Activated CD4-positive, alpha-beta T cell treated with anti-CD3 and anti-CD28 coated beads, Interleukin-2, amount 10 ng/mL, durations not matched to agents 7 days and 5 days (primary cell): ENCODE results near the gene GPR78. TPM values are rescaled to one million over a fixed set of nuclear protein-coding genes. Genes with fewer than 3 reads are reported as not detected.

Experiments
- CTCF ChIA-PET: fragments of 350-600 bp; sonication (Branson Sonifier 250); formaldehyde crosslinking; loops from one replicate; lab custom pipeline; 2021; ENCODE audit warnings: antibody characterized with exemption; lab: Charles Lee
- POLR2A ChIA-PET: fragments of 350-600 bp; sonication (Branson Sonifier 250); formaldehyde crosslinking; loops from one replicate; lab custom pipeline; 2021; ENCODE audit warnings: antibody characterized with exemption; lab: Charles Lee
- DNase-seq: peaks from one replicate; pipeline ENCODE4 v3.0.0-alpha.2; 2020
- H3K27ac Mint-ChIP-seq: one replicate; pipeline ENCODE4 v1.8.0; 2021; ENCODE audit warnings: mild to moderate bottlenecking, moderate library complexity, mixed read lengths
- H3K27me3 Mint-ChIP-seq: one replicate; pipeline ENCODE4 v1.8.0; 2021; ENCODE audit warnings: mixed read lengths
- H3K36me3 Mint-ChIP-seq: one replicate; pipeline ENCODE4 v1.8.0; 2021; ENCODE audit warnings: low read depth, mixed read lengths
- H3K4me1 Mint-ChIP-seq: one replicate; pipeline ENCODE4 v1.8.0; 2021; ENCODE audit warnings: mixed read lengths
- H3K4me3 Mint-ChIP-seq: one replicate; pipeline ENCODE4 v1.8.0; 2021; ENCODE audit warnings: mild to moderate bottlenecking, moderate library complexity, mixed read lengths
- H3K9me3 Mint-ChIP-seq: one replicate; pipeline ENCODE4 v1.8.0; 2021; ENCODE audit warnings: mixed read lengths
- total RNA-seq, 2 experiments: library from RNA; stranded (reverse); gene quantifications; one replicate each; pipeline ENCODE4 v1.2.3, GENCODE V29; 2021

Gene GPR78
- total RNA-seq, 2 experiments from 2014 or later, result not detected

DNA sequence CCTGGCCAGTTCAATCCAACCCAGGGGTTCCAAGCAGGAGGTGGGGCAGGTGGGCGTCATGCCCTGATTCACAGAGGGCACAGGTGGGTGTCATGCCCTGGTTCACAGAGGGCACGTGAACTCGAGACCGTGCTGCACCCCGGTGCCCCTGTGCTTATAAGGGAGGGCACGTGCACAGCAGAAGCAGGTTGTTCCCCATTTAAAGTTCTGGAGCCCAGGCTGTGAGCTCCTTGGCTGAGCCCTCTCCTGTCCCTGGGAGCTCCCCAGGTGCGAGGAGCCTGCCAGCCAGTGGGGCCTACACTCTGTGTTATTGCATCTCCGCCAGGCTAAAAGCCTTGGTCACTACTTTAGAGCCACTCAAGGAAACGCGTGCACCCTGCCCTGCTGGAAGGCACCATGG is 9.1 kb downstream of the GPR78 start:
- ChIA-PET POLR2A (no interaction called here), CTCF (interaction anchor here (0.6 kb wide), 2 partner anchors 15 to 18 kb away, joined by 4 to 5 read pairs; no protein-coding TSS in a partner anchor)
- H3K27me3 Mint-ChIP-seq, result peaks cover 20% of the 10 kb centered on the region
- no peaks in the 10 kb centered on the region for H3K9me3 Mint-ChIP-seq
- no peak overlapping the region for H3K4me3 Mint-ChIP-seq
- H3K27ac Mint-ChIP-seq, result no peak overlapping the region
- no peaks in the 10 kb centered on the region for H3K36me3 Mint-ChIP-seq
- DNase-seq, result no peak
- no peaks in the 10 kb centered on the region for H3K4me1 Mint-ChIP-seq

DNA sequence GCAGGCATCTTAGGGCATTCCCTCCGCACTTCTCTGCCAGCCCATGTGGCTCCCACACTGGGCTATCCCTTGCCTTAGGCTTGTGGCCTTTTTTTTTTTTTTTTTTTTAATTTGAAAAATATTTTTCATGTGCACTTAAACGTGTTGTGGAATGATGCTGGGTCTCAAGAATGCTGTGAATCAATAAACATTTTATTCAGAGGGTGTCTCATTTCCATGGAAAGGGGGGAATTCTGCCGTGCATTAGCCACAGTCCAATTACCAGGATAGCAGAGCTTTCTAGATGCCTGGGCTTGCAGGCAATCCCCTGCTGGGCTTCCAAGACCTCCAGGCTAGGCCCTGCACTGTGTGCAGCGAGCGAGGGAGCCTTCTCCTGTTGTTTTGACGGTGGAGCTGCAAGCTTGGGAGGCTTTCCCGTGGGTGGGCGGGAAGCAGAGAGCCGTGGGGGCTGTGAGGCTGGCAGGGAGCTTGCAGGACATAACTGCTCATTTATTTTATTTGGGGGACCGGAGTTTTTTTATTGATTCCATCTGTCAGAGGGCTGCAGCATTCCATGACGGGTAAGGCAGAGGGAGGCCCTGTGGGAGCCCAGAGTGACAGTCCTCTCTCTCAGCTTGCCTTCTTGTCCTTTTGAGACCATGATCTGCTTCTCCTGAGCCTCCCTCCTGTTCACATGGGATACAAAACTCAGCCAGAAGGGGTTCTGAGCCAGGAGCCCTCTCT is 9.8 kb downstream of the GPR78 start:
- DNase-seq, result no peak
- H3K9me3 Mint-ChIP-seq, result no peaks in the 10 kb centered on the region
- peaks cover 22% of the 10 kb centered on the region for H3K27me3 Mint-ChIP-seq
- POLR2A ChIA-PET, result no interaction called here
- CTCF ChIA-PET, result interaction anchor here (0.6 kb wide), 2 partner anchors 15 to 19 kb away, joined by 4 to 5 read pairs; no protein-coding TSS in a partner anchor
- H3K4me1 Mint-ChIP-seq, result no peaks in the 10 kb centered on the region
- no peaks in the 10 kb centered on the region for H3K36me3 Mint-ChIP-seq
- no peak overlapping the region for H3K27ac Mint-ChIP-seq
- no peak overlapping the region for H3K4me3 Mint-ChIP-seq

DNA sequence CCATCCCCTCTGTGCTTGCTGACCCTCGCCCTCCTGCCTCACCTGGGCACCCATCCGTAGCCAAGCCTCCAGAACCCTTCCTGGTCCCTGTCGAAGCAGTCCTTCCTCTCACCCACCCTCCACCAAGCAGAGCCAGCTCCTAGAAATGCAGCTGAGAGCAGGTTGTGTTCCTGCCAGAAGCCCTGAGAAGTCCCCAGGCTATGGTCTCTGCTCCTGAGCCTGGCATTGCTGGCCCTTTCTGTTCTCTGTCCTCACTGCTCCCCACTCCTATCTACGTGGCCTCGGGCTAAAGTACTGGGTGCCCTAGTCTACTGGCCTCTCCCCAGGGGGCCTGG is 10.3 kb downstream of the GPR78 start:
- no peak for DNase-seq
- ChIA-PET CTCF (no interaction called here), POLR2A (no interaction called here)
- Mint-ChIP-seq H3K27ac (no peak overlapping the region), H3K4me3 (no peak overlapping the region), H3K9me3 (no peaks in the 10 kb centered on the region), H3K36me3 (no peaks in the 10 kb centered on the region), H3K27me3 (peaks cover 22% of the 10 kb centered on the region), H3K4me1 (no peaks in the 10 kb centered on the region)

DNA sequence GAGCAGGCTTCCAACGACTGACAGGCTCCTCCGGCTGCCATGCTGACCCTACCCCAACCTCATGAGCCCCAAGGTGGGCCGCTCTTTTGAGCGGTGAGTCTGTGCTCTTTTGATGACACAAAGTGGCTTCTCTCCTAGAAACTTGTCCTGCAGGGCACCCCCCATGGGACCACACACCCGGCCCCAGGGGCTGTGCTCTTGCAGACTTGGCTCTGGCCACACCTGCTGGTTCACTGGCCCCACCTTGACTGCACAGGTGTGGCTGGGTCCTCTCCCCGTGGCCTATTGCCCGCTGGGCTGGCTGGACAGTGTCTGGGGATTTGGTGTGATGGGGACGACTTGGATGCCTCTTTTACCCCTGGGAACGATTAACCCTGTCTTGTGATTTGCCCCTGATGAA is 10.9 kb downstream of the GPR78 start:
- H3K4me1 Mint-ChIP-seq, result no peaks in the 10 kb centered on the region
- H3K36me3 Mint-ChIP-seq, result no peaks in the 10 kb centered on the region
- ChIA-PET CTCF (no interaction called here), POLR2A (no interaction called here)
- H3K9me3 Mint-ChIP-seq, result no peaks in the 10 kb centered on the region
- no peak overlapping the region for H3K27ac Mint-ChIP-seq
- peaks cover 22% of the 10 kb centered on the region for H3K27me3 Mint-ChIP-seq
- DNase-seq, result no peak
- no peak overlapping the region for H3K4me3 Mint-ChIP-seq

DNA sequence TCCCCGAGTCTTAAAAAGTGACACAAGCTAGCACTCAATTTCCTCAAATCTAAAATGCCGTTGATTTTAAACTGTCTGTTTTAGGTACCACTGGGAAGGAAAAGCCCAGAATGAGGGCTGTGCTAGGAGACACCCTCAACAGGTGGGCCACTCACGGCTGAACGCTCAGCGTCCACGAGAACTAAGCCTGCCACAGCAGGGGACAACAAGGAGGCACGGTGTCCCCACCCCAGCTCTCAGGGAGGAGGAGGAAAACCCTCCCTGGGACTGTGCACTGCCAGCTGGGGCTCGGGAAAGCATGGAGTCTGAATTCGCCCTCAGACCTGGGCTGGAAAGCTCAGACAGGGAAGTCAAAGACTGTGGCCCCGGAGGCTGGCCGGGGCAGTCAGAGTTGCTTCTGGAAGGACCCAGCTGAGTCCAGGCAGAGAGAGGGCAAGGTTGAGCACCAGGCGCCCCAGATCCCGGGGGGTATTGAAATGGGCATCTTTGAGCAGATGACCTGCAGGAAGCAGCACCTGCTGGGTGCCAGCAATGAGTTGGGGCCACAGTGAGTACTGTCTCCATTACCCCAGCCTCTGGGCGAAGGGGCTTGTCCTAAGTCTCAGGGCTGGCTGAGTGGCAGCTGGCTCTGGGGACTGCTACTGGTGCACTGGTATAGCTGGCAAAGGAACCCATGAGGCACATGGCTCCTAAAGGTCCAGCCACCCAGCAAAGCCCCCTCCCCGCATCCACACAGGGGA is 11.6 kb downstream of the GPR78 start:
- Mint-ChIP-seq H3K4me1 (no peaks in the 10 kb centered on the region), H3K4me3 (no peak overlapping the region), H3K27ac (no peak overlapping the region), H3K27me3 (peaks cover 22% of the 10 kb centered on the region), H3K36me3 (no peaks in the 10 kb centered on the region), H3K9me3 (no peaks in the 10 kb centered on the region)
- DNase-seq, result no peak
- ChIA-PET POLR2A (no interaction called here), CTCF (no interaction called here)

DNA sequence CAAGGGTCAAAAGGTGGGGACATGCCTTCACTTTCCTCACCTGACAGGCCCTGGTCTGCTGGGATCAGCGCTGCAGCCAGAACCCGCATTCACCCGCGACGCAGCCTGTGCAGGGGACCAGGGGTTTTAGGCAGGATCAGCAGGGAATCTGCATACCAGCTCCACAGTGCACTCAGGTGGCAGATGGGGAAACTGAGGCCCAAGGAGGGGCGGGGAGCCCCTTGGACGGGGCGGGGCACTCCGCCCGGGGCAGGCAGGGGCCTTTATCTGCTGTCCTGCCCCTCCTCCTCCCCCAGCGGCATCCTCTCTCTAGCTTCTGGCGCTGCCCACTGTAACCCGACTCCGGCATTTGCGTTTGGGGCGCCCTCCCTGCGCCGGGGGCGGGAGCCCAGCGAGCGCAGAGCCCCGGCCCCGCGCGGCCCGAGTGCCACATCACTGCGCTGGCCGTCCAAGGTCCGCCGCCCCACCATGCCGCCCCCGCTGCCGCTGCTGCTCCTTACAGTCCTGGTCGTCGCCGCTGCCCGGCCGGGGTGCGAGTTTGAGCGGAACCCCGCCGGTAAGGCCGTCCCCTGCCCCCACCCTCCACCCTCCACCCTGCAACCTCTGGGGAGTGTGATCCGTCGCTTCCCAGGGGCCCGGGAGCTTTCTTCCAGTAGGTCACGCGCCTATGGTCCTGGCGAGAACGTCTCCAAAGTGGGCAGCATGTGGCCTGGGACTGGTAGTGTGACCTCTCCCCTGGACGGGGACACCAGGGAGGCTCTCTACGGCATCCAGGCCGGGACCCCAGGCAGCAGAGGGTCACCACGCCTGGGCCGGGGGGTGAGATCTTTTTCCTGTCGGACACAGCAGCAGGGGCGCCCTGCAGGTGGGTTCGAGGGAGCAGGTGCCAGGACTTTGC is 12.4 kb downstream of the GPR78 start, which contains the start of gene CPZ:
CPZ (plus strand) TSS at position 400 of the 898 bp plus-strand sequence; CDS start at position 469, 69 bp downstream.
- Mint-ChIP-seq H3K4me3 (no peak within 1 kb of the TSS), H3K36me3 (no peaks in the 10 kb centered on the region), H3K27ac (no peak within 1 kb of the TSS), H3K9me3 (no peaks in the 10 kb centered on the region), H3K27me3 (peaks cover 22% of the 10 kb centered on the region), H3K4me1 (no peaks in the 10 kb centered on the region)
- CTCF ChIA-PET, result no interaction called here
- POLR2A ChIA-PET, result no interaction called here
- no peak for DNase-seq

DNA sequence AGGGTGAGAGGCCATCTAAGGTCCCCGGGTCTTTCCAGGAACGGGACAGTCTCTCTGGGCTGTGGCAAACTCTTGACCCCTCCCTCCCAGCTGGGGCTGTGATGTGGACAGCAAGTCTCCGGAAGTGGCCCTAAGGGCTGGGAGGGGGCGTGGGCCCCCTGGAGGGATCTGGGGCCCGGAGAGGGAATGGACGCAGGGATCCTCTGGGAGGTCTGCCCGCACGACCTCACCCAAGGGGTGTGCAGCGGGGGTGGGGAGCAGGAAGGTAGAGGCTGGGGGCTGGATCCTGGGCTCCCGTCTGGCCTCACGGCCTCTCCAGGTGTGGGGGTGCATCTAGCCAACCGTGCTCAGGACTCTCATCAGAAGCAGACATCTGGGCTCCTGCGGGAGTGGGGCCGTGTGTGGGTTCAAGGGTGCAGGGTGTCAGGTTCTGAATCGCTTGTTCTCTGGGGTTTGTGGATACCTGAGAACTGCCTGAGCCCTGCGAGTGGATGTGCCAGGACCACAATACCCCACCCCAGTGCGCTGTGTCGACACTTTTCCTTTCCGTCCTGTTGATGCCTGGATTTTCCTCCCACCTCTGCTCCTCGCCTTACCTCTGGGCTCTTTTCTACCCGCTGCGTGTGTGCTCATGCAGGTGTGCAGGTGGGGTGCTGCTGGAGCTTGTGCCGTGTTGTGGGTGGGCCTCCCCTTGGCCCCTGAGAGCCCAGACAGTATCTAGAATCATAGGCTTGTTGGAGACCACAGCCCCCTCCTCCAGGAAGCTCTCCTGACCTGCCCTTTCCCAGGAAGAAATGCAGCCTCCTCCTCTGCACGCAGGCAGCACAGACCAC is 13.3 kb downstream of the GPR78 start:
- POLR2A ChIA-PET, result no interaction called here
- no peaks in the 10 kb centered on the region for H3K4me1 Mint-ChIP-seq

DNA sequence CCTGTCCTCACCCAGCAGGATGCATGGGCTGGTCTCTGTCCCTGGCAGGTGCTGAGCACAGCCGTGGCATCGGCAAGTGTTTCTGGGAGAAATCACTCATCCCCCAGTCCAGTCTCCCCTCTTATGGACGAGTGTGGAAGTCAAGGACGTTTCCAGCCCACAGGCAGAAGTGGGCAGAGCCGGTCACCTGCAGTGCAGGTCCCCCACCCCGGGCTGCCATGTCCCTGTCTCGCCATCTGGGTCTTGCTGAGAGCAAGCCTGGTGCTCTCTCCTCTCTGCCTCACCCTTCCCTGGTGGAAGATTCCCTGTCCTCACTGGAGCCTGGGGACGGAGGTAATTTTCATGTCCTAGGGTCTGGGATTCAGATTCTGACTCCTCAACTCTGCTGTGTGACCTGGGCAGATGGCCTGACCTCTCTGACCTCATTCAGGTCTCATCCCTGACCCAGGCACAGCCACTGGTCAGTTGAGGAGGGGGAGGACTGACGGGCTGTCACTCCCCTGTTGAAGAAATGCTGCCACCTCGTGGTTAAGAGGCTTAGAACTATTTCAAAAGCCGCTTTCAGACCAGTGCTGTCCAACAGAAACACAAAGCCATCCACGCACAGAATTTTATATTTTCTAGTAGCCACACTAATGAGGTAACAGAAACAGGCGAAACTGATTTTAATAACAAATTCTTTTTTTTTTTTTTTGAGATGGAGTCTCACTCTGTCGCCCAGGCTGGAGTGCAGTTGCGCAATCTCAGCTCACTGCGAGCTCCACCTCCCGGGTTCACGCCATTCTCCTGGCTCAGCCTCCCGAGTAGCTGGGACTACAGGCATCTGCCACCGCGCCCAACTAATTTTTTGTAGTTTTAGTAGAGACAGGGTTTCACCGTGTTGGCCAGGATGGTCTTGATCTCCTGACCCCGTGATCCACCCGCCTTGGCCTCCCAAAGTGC is 14.2 kb downstream of the GPR78 start:
- DNase-seq, result peak; percentile 44
- CTCF ChIA-PET, result no interaction called here
- Mint-ChIP-seq H3K4me1 (peaks cover 4% of the 10 kb centered on the region), H3K4me3 (no peak overlapping the region), H3K36me3 (no peaks in the 10 kb centered on the region), H3K27ac (no peak overlapping the region), H3K27me3 (peaks cover 22% of the 10 kb centered on the region), H3K9me3 (no peaks in the 10 kb centered on the region)
- POLR2A ChIA-PET, result no interaction called here

More for the DNA sequence above, 13.3 kb downstream of the GPR78 start:
- Mint-ChIP-seq H3K9me3 (no peaks in the 10 kb centered on the region), H3K4me3 (no peak overlapping the region), H3K36me3 (no peaks in the 10 kb centered on the region), H3K27ac (no peak overlapping the region), H3K27me3 (peaks cover 22% of the 10 kb centered on the region)
- CTCF ChIA-PET, result no interaction called here
- no peak for DNase-seq

DNA sequence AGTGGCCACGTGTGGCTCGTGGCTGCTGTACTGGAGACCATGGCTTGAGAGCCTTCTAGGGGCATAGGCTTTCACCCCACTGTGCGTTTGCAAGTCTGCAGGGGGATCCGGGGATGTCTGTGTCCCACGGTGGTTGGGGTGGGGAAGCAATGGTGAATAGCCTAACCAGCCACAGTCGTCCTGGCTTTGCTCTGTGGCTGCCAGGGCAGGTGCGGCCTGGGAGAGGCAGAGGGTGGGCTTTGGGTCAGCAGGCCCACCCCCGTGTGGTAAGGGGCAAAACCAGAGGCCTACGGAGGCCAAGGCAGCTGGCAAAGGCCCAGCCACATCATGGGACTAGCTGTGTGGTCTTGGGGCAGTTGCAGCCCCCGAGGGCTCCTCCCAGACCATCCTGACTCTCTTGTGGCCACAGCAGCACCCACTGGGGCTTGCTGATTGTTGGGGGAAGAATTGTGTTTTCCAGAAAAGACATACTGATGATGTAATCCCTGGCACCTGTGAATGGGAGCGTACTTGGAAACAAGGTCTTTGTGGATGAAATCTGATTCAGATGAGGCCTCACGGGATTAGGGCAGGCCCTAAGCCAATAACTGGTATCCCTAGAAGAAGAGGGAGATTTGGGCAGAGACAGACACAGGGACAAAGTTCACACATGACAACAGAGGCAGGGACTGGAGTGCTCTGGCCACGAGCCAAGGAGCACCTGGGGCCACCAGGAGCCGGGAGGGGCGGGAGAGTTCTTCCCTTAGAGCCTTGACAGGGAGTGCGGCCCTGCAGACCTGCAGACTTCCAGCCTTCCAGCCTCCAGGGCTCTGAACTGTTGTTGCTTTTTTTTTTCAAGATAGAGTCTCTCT is 15.3 kb downstream of the GPR78 start:
- peaks cover 22% of the 10 kb centered on the region for H3K27me3 Mint-ChIP-seq
- CTCF ChIA-PET, result no interaction called here
- DNase-seq, result no peak
- H3K9me3 Mint-ChIP-seq, result no peaks in the 10 kb centered on the region
- no peak overlapping the region for H3K27ac Mint-ChIP-seq
- peaks cover 8% of the 10 kb centered on the region for H3K4me1 Mint-ChIP-seq
- H3K4me3 Mint-ChIP-seq, result no peak overlapping the region
- no peaks in the 10 kb centered on the region for H3K36me3 Mint-ChIP-seq
- POLR2A ChIA-PET, result no interaction called here

DNA sequence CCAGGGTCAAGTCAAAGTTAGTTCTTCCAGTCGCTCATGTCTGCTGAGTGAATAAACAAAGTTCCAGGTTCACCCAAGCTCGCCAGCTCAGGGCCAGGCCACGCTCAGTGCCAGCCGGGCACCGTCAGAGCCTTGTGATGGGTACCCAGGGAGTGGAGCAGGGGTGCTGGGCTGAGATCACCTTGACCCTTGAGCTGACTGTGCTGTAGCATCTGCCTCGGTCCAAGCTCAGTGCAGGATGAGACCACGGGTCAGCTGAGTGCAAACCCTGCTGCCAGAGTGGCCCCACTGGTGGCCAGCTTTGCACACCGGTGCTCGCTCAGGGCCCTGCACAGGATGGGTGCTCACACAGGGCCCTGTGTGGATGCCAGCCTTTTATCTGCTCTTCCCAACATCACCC is 16.7 kb downstream of the GPR78 start:
- ChIA-PET CTCF (no interaction called here), POLR2A (no interaction called here)
- Mint-ChIP-seq H3K36me3 (no peaks in the 10 kb centered on the region), H3K27ac (no peak overlapping the region), H3K9me3 (no peaks in the 10 kb centered on the region), H3K4me1 (peaks cover 8% of the 10 kb centered on the region), H3K4me3 (no peak overlapping the region), H3K27me3 (peaks cover 15% of the 10 kb centered on the region)
- no peak for DNase-seq

DNA sequence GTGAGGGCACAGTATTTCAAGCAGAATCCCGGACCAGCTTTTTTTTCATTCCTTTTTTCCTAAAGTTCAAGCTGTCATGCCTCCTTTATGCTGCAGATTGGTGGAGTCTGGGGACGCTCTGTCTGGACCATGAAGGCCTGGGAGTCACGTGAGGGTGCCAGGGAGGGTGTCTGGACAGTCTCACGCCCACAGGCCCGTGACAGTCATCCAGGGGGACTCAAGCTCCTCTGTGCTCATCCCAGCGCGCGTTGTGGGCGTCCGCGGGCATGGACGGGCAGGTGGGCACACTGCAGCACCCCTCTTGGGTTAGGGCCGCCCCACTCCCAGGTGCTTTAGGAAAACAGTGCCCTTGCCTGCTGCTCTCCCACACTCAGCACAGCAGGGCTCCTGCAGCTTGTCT is 17.1 kb downstream of the GPR78 start:
- no peak for DNase-seq
- Mint-ChIP-seq H3K27ac (no peak overlapping the region), H3K9me3 (no peaks in the 10 kb centered on the region), H3K4me3 (no peak overlapping the region), H3K36me3 (no peaks in the 10 kb centered on the region), H3K27me3 (peaks cover 13% of the 10 kb centered on the region), H3K4me1 (peaks cover 8% of the 10 kb centered on the region)
- POLR2A ChIA-PET, result no interaction called here
- CTCF ChIA-PET, result no interaction called here
